NCI-H2196 (cell line): ENCODE results near the gene IL17RD.
"Not testable (repeated sequence)": the region's sequence is repeated elsewhere in the genome, so short reads cannot be mapped to it uniquely, and the experiment has no call there.

Experiments used
- DNase-seq: peaks from one replicate; lab custom pipeline; 2025; ENCODE audit not compliant: unreplicated experiment; lab: John Stamatoyannopoulos, UW

The IL17RD gene

DNA sequence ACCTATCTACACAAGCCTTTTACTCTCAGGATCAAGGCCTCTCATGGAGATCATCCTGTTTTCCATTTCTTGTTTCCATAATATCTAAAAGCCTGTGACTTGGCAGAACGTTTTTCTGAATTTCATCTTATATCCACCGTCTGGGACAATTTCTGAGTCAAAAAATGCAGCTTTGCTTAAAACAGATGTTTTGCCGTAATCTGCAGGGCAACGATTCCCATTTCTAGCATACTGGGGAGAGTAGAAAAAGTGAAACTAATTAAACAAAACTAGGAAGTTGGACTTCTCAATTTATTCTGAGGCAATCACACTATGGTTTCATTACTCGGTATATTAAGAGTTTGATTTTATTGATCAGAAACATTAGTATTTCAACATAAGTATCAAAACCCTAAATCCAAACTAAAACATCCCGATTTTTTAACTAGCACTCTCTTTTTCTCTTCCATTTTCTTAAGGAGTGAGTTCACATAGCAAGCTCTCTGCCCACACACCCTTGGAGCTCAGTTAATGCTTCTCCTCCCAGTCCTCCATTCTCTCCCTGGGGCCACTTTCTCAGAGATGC is 71.1 kb downstream of the IL17RD start:
- DNase-seq = no peak

DNA sequence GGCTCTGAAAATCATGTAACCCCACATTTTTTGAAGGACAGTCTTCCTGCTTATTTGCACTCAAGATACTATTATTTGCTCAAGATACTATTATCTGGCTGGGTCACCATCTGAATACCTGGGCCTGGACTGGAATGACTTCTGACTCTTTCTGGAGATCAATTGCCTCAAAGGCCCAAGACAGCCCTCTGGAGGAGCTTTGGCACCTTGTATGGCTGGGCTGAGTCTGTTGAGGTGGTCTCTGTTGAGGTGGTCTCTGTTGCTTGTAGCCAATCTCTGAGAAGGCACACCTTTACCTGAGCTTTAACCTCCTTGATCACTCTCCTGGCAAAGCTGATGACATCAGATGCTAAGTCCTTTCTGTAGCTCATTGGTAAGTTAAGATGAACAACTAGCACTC is 71.7 kb downstream of the IL17RD start:
- DNase-seq = no peak

DNA sequence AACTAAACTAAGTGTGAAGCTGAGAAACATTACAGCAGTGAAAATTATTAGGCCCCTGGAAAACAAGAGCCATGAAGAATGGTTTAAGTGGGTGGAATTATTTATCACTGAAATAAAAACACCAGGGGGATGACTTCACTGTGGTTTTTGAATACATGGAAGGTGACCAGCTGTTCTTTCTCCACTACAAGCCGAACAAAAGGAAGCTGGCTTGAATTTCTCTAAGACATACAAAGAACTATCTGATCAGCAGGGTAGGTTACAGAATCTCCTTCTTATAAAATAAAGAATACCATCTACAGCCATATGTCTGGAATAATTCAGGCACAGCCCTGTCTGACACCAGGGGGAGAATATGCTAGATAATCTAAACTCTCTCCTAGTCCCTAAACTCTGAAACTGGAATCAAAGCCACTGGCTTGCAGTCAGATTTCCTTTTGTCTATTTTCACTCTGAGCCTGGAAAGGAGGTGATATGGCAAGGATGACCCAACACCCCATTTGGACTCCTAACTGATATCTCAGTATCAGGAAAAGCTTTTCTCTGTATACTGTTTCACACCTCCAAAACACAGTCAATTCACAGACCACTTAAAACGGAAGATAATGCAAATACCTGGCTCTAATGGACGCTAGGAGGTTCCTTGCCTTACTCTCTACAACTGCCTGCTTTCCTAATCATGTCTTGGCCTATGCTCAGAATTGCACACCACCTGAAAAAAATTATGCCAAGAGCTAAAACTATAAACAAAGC is 73.5 kb downstream of the IL17RD start:
- DNase-seq = no peak

DNA sequence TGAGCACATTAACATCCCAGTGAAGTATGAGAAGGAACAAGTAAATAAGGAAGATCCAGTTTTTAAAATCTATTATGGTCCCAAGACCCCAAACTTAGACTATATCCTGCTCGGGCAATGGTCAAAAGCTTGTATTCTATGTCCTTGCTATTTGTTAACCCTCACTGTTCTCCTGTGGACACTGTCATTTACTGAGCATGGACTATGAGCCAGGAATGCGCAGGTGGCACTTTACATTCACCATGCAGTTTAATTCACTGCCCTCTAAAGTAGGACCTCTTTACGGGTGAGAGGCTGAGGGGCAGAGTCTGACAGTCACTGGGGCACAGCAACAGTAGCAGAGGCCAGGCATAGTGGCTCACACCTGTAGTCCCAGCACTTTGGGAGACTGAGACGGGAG is 76.1 kb downstream of the IL17RD start:
- DNase-seq = no peak

DNA sequence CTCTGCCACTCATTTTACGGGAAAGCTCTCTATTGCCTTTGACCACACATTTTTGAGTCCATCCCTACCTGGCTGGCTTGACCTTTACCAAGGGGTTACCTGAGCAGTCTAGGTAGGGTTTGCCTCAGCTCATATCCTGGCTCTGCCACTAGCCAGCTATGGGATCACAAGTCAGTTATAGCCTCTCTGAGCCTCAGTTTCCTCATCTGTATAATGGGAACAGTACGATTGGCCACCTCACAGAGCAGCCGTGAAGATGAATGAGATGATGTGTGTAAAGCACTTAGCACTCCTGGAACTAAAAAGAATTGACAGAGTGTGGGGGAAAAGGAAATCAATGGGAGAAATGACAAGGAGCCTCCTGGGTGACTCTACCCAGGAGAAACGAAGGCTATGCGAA is 76.7 kb downstream of the IL17RD start:
- DNase-seq = no peak

DNA sequence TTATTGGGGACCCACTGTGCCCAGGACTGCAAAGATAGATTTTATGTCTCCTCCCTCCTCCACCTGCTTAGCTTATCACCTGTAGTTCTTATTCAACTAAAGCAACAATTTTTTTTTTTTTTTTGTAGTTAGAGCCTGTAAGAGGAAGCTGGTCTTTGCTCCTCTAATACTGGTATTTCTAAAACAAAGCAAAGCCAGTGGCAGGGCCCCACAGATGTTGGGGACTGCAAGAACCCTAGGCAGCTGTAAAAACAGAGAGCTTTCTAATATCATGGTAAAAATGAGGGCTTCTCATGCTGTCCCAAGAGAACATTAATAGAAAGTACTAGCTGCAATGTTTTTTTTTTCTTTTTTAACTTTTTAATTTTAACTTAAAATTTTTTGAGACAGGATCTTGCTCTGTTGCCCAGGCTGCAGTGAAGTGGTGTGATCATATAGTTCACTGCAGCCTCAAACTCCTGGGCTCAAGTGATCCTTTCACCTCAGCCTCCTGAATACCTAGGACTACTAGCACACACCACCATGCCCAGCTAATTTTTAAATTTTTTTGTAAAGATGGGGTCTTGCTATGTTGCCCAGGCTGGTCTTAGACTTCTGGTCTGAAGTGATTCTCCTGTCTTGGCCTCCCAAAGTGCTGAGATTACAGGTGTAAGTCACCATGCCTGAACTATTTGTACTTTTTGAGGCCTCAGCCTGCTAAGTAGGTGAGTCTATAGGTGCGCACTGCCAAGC is 77.6 kb downstream of the IL17RD start:
- DNase-seq = no peak

DNA sequence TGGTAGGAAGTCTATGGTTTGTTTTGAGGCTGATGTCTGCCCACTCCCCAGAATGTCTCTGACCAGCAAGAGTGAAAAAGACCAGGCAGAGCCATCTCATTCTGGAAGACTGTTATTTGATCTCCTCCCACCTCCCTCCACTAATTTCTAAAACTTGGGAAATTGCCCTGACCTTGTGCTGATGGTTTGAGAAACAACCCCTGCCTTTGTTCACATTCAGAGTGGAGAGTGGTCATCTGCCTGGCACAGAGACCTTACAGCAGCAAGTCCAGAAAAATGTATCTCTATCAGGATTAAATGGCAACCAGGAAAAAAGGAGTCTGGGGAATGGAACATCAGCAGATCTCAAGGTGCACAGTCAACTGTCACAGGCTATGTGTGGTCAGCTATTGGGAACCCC is 79.0 kb downstream of the IL17RD start:
- no peak for DNase-seq

DNA sequence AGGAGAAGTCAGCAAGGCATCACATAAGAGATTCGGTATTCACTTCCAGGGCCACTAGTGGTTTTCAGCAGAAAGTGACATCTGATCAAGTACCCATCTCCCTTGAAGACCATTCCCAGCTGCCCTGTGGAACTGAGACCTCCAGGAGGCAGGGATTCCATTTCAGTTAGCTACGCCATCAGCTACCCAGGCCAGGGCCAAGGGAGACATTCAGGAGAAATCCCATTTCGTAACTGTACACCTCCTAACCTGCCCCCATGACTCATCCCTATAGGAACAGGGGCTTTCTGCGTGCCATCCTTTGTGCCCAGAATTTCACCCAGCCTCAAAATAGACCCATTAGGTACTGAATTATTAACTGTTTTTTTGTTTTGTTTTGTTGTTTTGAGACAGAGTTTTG is 79.9 kb downstream of the IL17RD start:
- DNase-seq = no peak

DNA sequence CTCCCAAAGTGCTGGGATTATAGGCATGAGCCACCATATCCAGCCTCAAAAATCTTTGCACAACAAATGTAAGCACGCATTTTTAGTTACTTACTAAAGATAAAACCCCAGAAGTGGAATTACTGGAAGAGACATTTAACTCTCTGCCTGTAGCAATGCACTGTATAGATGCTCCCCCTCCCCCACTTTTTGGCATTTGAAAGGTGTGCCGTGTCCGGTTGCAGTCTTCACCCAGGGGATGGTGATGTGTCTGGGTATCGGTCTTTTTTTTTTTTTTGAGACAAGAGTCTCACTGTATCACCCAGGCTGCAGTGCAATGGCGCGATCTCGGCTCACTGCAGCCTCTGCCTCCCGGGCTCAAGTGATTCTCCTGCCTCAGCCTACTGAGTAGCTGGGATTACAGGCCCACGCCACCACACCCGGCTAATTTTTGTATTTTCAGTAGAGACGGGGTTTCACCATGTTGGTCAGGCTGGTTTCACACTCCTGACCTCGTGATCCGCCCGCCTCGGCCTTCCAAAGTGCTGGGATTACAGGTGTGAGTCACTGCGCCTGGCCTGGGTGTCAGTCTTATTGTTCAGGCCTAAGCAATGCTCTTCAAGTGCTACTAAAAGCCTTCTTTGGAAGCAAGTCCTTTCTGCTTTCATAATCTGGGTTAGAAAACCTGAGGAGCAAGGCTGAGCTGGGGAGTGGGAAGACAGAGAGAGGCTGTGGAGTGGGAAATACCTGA is 81.7 kb downstream of the IL17RD start:
- DNase-seq = not testable (repeated sequence)

DNA sequence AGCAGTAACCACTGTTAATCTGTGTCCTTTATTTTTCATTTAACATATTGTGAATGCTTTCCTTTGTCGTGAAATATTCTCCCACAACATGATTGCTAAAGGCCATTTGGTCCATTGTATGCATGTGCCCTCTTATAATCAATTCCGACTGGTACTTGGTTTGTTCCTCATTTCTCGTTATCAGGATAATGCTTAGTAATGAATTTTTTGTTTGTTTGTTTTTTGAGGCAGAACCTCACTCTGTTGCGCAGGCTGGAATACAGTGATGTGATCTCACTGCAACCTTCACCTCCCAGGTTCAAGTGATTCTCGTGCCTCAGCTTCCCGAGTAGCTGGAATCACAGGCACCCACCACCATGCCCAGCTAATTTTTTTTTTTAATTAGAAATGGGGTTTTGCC is 82.7 kb downstream of the IL17RD start:
- no peak for DNase-seq

DNA sequence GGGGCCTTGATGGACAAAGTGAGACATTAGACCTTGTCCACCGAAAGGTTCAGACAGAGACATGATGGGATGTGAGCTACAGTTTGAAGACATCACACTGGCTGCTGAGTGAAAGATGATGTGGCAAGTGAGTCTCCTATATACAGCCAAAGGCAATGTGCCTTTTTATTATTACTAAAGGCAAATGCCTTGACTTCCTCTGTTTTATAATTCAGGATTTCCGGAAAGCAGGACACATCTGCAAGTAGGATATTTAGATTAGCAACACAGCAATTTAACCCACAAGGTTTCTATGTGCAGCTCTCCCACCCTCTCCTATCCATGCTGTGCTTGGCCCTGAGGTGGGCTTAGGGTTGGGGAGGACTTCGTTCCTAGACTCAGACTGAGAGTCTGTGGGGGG is 84.0 kb downstream of the IL17RD start:
- DNase-seq = no peak

DNA sequence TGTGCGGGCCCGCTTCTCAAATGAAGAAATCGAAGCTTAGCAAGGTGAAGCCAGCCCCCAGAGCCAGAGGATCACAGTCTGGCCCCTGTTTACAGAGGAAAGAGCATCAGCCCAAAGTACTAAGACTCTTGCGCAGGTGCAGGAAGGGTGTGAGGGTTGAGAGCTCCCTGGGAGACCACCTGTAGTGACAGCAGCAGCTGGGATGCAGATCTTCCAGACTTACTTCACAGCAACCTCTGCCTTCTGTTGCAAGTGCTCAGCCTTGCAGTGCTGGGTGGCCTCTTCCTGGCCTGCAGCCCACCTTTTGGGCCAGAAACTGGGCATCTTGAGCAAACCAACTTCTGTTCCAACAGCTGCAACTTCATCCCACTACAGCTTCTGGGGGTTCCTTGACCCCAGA is 85.0 kb downstream of the IL17RD start:
- DNase-seq = no peak

DNA sequence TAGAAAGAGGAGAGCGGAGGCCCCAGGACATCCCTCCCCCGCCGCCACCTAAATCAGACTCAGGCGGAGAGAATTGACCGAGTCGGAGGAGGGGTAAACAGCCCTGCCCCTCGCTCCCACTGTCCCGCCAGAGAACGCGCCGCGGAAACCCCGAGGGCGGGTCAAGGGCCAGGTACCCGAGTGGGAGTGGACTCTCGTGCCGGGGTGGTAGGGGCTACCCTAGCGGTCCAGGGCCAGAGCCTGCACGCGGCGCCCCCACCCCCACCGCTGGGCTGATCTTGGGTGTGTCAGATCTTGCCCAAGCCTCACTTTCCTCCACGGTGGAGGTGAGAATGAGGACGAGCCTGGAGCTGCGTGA is 85.7 kb downstream of the IL17RD start:
- no peak for DNase-seq

DNA sequence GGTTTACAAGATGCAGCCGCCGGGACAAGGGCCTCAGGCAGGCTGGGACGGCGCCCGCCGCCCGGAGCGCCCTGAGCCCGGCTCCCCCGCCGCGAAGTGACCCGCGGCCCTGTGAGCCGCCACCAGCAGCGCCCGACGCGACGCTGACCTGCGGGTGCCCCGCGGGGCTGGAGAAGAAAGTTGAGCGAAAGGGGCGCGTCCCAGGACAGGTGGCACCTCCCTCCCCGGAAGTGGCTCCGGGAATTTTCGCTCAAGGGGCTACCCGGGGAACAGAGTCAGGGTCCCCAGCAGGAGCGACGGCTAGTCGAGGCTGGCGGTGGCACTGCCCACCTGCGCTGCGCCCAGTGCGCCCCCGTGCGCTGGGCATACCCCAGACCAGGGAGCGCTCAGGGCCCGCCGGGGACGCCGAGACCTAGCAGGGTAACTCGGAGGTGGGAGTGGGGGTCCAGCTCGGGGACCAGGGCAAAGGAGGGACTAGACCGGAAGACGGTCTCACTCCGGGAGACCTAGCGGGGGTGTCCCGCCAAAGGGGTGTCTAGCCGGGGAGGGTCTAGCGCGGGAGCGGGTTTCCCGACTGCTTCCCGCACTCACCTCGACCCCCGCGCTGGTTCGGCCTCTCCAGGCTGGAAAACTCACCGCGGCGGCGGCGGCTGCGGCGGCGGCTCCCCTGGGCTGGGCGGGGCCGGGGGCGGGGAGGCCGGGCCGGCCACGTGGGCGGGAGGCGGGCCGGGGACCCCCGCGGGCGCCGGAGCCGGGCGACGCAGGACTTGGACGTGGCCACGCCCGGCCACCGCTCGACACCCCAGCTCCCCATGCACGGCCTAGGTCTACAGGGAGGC is 86.3 kb downstream of the IL17RD start:
- DNase-seq = peak; percentile 35

DNA sequence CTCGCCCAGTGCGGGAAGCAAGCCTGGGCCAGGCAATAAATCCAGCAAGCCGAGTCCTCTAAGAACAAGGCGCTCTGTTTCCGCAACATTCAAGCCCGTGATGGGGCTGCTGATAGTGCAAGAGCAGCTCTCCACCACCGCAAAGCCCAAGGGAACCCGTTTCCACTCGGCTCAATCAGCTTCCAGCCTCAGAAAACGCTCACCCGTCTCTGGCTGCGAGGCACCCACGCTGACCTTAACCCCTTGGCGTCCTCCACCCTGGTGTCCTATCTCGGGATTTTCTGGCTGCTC is 86.9 kb downstream of the IL17RD start:
- DNase-seq = no peak

DNA sequence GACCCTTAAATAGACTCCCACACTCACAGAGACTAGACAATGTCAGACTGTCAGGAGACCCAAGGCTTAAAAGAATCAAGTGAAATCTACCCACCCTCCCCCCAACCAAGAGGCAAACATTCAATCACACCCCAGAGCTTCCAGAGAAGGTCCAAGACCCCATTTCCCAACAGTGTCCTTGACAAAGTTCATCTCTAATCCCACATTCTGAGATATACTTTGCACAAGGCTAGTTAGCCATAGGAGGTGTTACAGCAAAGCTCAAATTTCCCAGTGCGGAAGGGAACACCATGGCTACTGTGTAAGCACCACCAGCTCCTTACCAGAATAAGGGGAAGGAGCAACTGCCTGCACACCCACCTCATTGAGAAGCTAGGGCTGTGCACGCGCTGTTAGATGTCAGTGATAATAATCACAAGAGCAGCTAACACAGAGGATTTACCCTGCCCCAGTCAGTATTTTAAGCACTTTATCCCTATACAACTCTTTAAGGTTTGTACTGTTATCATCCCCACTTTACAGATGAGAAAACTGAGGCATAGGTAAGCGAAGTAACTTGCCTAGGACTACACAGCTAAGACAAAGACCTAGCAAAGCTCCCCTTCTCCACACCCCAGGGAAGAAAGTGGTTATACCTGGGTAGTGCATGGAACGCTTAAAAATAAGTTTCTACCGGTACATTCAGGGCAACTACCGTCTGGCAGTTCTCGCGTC is 87.4 kb downstream of the IL17RD start:
- no peak for DNase-seq

DNA sequence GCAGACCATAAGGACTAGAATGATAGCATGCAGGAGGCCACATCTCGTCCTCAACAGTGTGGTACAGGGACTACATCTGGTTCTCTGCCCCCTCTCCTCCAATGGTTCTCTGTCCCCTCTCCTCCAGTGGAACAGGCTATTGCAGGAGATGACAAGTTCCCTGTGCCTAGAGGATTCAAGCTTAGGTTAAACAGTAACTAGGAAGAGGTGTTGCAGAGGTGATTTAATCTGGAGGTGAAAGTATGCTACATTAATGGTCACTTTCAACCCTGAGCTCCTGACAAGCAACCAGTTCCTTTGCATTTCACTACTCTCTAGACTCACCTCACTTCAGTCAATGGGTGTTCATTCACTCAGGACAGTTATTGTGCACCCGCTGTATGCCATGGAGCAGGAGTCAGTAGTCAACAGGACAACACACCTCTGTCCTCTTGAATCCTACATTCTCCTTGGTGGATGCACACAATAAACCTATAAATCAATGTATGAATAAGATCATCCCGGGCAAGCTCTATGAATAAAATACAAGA is 88.7 kb downstream of the IL17RD start:
- no peak for DNase-seq

DNA sequence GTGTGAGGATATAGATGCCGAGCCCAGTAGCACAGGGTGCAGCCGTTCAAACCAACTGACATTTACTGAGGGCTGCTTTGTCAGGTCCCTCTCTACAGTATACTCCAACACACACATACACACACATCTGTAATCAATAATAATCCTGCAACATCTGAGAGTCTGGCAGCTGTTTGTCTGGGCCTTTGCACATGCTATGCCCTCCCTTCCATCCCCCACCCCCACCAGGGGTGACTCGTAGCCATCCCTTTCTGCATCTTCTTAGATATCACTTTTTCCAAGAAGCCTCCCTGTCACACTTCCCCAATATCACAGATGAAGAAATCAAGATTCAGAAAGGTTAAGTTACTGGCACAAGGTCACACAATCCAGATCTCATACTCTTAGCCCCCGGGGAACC is 91.0 kb downstream of the IL17RD start:
- no peak for DNase-seq

DNA sequence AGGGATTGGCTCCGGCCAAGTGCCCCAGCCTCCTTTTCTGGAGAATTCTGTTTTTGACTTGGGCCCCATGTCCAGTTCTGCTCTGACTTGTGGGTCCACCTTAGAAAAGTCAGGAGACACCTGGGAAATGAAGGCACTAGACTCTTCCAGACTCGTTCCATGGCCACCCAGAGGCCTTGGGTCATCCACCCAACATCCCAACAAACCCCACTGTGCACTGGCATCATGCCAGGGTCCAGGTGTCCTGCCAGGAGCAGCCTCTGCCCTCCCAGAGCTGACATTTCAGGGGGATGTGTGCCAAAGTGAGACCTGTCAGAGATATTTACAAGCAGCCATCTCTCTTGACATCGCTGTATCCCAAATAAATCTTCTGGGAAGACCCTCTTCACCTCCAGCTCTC is 91.5 kb downstream of the IL17RD start:
- no peak for DNase-seq

DNA sequence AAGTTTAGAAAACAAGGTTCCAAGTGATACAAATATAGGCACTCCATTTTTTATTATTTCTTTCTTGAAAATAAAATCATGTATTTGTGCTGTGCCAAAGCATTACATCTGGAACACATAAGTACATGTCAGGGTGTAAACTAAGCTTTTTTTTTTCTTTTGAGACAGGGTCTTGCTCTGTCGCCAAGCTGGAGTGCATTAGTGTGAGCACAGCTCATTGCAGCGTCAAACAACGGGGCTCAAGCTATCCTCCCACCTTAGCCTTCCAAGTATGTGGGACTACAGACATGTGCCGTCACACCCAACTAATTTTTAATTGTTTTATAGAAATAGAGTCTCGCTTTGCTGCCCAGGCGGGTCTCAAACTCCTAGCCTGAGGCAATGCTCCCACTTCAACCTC is 95.7 kb downstream of the IL17RD start:
- DNase-seq = no peak
